ENCODE results near the gene TMEM254.

- no peak for TF ChIP-seq CTCF (IDR thresholded peaks at IDR 0.05; ENCODE audit: low read depth, low read length, poor library complexity, severe bottlenecking)
- no peak for TF ChIP-seq EZH2phosphoT487 (IDR thresholded peaks at IDR 0.05; ENCODE audit: borderline replicate concordance, low read length)
These were observed 44.3 kb downstream of the TMEM254 start for GRCh38 chr10:80122746-80123145.
